Activated CD8-positive, alpha-beta T cell treated with anti-CD3 and anti-CD28 coated beads, Interleukin-2, amount 10 ng/mL, durations not matched to agents 7 days and 5 days (primary cell): ENCODE data around the gene MTHFD1L. TPM values are rescaled to one million over a fixed set of nuclear protein-coding genes. Genes with fewer than 3 reads are reported as not detected.

Source experiments
- ATAC-seq: fragments of 150-1000 bp; cut with Tn5 transposase; one replicate; pipeline ENCODE4 v1.10.0; 2021; ENCODE audit warnings: moderate library complexity
- CTCF ChIA-PET: fragments of 350-600 bp; sonication (Branson Sonifier 250); formaldehyde crosslinking; loops from one replicate; lab custom pipeline; 2021; ENCODE audit warnings: antibody characterized with exemption; lab: Charles Lee
- POLR2A ChIA-PET: fragments of 350-600 bp; sonication (Branson Sonifier 250); formaldehyde crosslinking; loops from one replicate; lab custom pipeline; 2021; ENCODE audit warnings: antibody characterized with exemption; lab: Charles Lee
- DNase-seq: peaks from one replicate; pipeline ENCODE4 v3.0.0-alpha.2; 2020
- H3K27ac Mint-ChIP-seq: one replicate; pipeline ENCODE4 v1.8.0; 2021; ENCODE audit warnings: mild to moderate bottlenecking, mixed read lengths
- H3K27me3 Mint-ChIP-seq: one replicate; pipeline ENCODE4 v1.8.0; 2021; ENCODE audit warnings: low read depth, mixed read lengths
- H3K36me3 Mint-ChIP-seq: one replicate; pipeline ENCODE4 v1.8.0; 2021; ENCODE audit warnings: low read depth, mixed read lengths
- H3K4me1 Mint-ChIP-seq: one replicate; pipeline ENCODE4 v1.8.0; 2021; ENCODE audit warnings: low read depth, mixed read lengths
- H3K4me3 Mint-ChIP-seq: one replicate; pipeline ENCODE4 v1.8.0; 2021; ENCODE audit warnings: mild to moderate bottlenecking, mixed read lengths
- H3K9me3 Mint-ChIP-seq: one replicate; pipeline ENCODE4 v1.8.0; 2022; ENCODE audit warnings: mixed read lengths; ENCODE audit not compliant: insufficient read depth
- total RNA-seq, 2 experiments: library from RNA; stranded (reverse); gene quantifications; one replicate each; pipeline ENCODE4 v1.2.3, GENCODE V29; 2021

The MTHFD1L gene
- total RNA-seq, 2 experiments from 2014 or later = 59.7 to 62.3 TPM

- CTCF ChIA-PET = no interaction called here
- Mint-ChIP-seq H3K27me3 (no peaks in the 10 kb centered on the region), H3K4me1 (no peaks in the 10 kb centered on the region), H3K27ac (no peak overlapping the region), H3K36me3 (peaks cover 24% of the 10 kb centered on the region), H3K9me3 (no peaks in the 10 kb centered on the region), H3K4me3 (no peak overlapping the region)
- DNase-seq (no peak), ATAC-seq (no peak)
- POLR2A ChIA-PET = no interaction called here
These were observed 186.6 kb downstream of the MTHFD1L start for GRCh38 chr6:151052021-151052646.

GRCh38 chr6:151054306-151054705 is 188.8 kb downstream of the MTHFD1L start:
- CTCF ChIA-PET = interaction anchor here (1.7 kb wide), 1 partner anchor 40 kb away, joined by 5 read pairs; no protein-coding TSS in a partner anchor
- no peaks in the 10 kb centered on the region for H3K4me1 Mint-ChIP-seq
- POLR2A ChIA-PET = no interaction called here
- H3K27ac Mint-ChIP-seq = no peak overlapping the region
- H3K9me3 Mint-ChIP-seq = no peaks in the 10 kb centered on the region
- H3K4me3 Mint-ChIP-seq = no peak overlapping the region
- no peaks in the 10 kb centered on the region for H3K27me3 Mint-ChIP-seq
- peaks cover 11% of the 10 kb centered on the region for H3K36me3 Mint-ChIP-seq
- ATAC-seq = no peak
- no peak for DNase-seq

- Mint-ChIP-seq H3K27ac (no peak overlapping the region), H3K9me3 (no peaks in the 10 kb centered on the region), H3K27me3 (no peaks in the 10 kb centered on the region), H3K4me3 (no peak overlapping the region), H3K36me3 (peaks cover 12% of the 10 kb centered on the region), H3K4me1 (no peaks in the 10 kb centered on the region)
- no peak for ATAC-seq
- CTCF ChIA-PET = no interaction called here
- POLR2A ChIA-PET = no interaction called here
- no peak for DNase-seq
These were observed 190.9 kb downstream of the MTHFD1L start for GRCh38 chr6:151056230-151056907.

GRCh38 chr6:151057061-151057460 is 191.6 kb downstream of the MTHFD1L start:
- Mint-ChIP-seq H3K27me3 (no peaks in the 10 kb centered on the region), H3K4me3 (no peak overlapping the region), H3K36me3 (peaks cover 8% of the 10 kb centered on the region), H3K9me3 (no peaks in the 10 kb centered on the region), H3K27ac (no peak overlapping the region), H3K4me1 (no peaks in the 10 kb centered on the region)
- DNase-seq = no peak
- ATAC-seq = no peak
- POLR2A ChIA-PET = no interaction called here
- CTCF ChIA-PET = no interaction called here

- ChIA-PET CTCF (no interaction called here), POLR2A (no interaction called here)
- no peak overlapping the region for H3K4me3 Mint-ChIP-seq
These were observed 192.7 kb downstream of the MTHFD1L start for GRCh38 chr6:151058021-151058733.

GRCh38 chr6:151059612-151060095 is 194.2 kb downstream of the MTHFD1L start:
- POLR2A ChIA-PET = no interaction called here
- Mint-ChIP-seq H3K9me3 (no peaks in the 10 kb centered on the region), H3K36me3 (peaks cover 10% of the 10 kb centered on the region), H3K4me3 (no peak overlapping the region), H3K27me3 (no peaks in the 10 kb centered on the region), H3K4me1 (no peaks in the 10 kb centered on the region), H3K27ac (no peak overlapping the region)
- DNase-seq (no peak), ATAC-seq (no peak)
- CTCF ChIA-PET = no interaction called here

More at GRCh38 chr6:151058021-151058733, 192.7 kb downstream of the MTHFD1L start:
- Mint-ChIP-seq H3K4me1 (no peaks in the 10 kb centered on the region), H3K27me3 (no peaks in the 10 kb centered on the region), H3K36me3 (peaks cover 8% of the 10 kb centered on the region), H3K27ac (no peak overlapping the region), H3K9me3 (no peaks in the 10 kb centered on the region)
- ATAC-seq (no peak), DNase-seq (no peak)

GRCh38 chr6:151060096-151060765 is 194.7 kb downstream of the MTHFD1L start:
- ATAC-seq (no peak), DNase-seq (no peak)
- no peak overlapping the region for H3K27ac Mint-ChIP-seq
- POLR2A ChIA-PET = no interaction called here
- CTCF ChIA-PET = no interaction called here
- H3K4me3 Mint-ChIP-seq = no peak overlapping the region
- peaks cover 11% of the 10 kb centered on the region for H3K36me3 Mint-ChIP-seq
- no peaks in the 10 kb centered on the region for H3K9me3 Mint-ChIP-seq
- H3K27me3 Mint-ChIP-seq = no peaks in the 10 kb centered on the region
- H3K4me1 Mint-ChIP-seq = no peaks in the 10 kb centered on the region

GRCh38 chr6:151060766-151061531 is 195.4 kb downstream of the MTHFD1L start:
- DNase-seq = no peak
- ChIA-PET POLR2A (no interaction called here), CTCF (no interaction called here)
- no peak for ATAC-seq
- Mint-ChIP-seq H3K4me3 (no peak overlapping the region), H3K9me3 (no peaks in the 10 kb centered on the region), H3K4me1 (no peaks in the 10 kb centered on the region), H3K27ac (no peak overlapping the region), H3K27me3 (no peaks in the 10 kb centered on the region), H3K36me3 (peaks cover 16% of the 10 kb centered on the region)

GRCh38 chr6:151063352-151063751 is 197.8 kb downstream of the MTHFD1L start:
- H3K9me3 Mint-ChIP-seq = no peaks in the 10 kb centered on the region
- H3K4me1 Mint-ChIP-seq = no peaks in the 10 kb centered on the region
- H3K27me3 Mint-ChIP-seq = no peaks in the 10 kb centered on the region
- H3K27ac Mint-ChIP-seq = no peak overlapping the region
- no peak for DNase-seq
- ChIA-PET POLR2A (no interaction called here), CTCF (interaction anchor here (0.6 kb wide), 1 partner anchor 13 kb away, joined by 3 read pairs; no protein-coding TSS in a partner anchor)
- H3K4me3 Mint-ChIP-seq = no peak overlapping the region
- H3K36me3 Mint-ChIP-seq = peaks cover 17% of the 10 kb centered on the region
- no peak for ATAC-seq

- no peak for ATAC-seq
- Mint-ChIP-seq H3K36me3 (peaks cover 17% of the 10 kb centered on the region), H3K27ac (no peak overlapping the region), H3K27me3 (no peaks in the 10 kb centered on the region), H3K4me1 (no peaks in the 10 kb centered on the region), H3K4me3 (no peak overlapping the region), H3K9me3 (no peaks in the 10 kb centered on the region)
- no peak for DNase-seq
- CTCF ChIA-PET = interaction anchor here (0.5 to 0.6 kb wide), 2 partner anchors 12 to 271 kb away, joined by 3 read pairs; no protein-coding TSS in a partner anchor
- POLR2A ChIA-PET = no interaction called here
These were observed 198.5 kb downstream of the MTHFD1L start for GRCh38 chr6:151063842-151064647.
